M059J (cell line): ENCODE measurements around the gene RPTOR. TPM values are rescaled to one million over a fixed set of nuclear protein-coding genes. Genes with fewer than 3 reads are reported as not detected.
A peak's percentile ranks its signal among the peaks of the same experiment; 100 is the strongest.

Experiments used
- DNase-seq: peaks from one replicate; pipeline ENCODE4 v3.0.0-alpha.2; 2012; ENCODE audit warnings: low read depth
- total RNA-seq: library from RNA; depleted of rRNA; stranded (reverse); fragments of >200 nt; shearing (Covaris generic); gene quantifications from 2 replicates; pipeline ENCODE4 v1.2.3, GENCODE V29; 2014

Gene RPTOR
- total RNA-seq, 1 experiment from 2014 or later = 20.8 TPM

DNA sequence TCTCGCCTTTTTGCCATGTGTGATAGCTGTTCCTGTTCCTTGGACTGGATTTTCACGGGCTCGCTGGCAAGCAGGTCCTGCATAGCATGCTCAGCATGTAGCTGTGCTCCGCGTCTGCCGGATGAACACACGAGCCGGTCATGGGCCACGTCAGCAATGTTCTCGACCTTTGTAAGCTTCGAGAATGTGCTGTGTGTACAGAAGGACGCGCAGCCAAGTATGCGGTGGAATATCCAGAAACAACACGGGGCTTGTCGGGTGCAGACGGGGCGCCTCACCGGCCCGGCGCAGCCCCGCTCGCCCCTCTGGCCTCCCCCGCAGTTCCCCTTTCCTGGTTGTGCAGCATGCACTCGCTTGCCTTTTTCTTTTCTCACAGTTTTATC is 42.2 kb downstream of the RPTOR start:
- no peak for DNase-seq

- DNase-seq = no peak
Observed at GRCh38 chr17:80588702-80589383, 44.2 kb downstream of the RPTOR start.

DNA sequence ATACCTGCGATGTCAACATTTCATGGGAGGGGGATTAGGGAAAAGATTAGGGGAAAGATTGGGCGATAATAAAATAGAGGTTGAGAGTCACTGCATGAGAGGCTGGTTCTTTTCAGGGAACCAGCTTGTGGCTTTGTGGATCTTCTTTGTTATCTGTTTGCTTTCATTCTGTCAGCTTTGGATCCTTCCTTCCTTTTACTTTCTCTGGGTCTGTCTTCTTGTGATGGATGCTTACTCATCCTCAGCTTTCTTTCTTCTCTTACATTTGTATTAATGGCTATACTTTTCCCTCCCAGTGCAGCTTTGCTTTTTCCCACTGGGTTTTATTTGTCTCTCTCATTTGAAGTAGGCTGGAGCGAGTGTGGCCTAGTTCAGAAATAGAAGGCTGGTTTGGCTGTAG is 47.1 kb downstream of the RPTOR start:
- no peak for DNase-seq

DNA sequence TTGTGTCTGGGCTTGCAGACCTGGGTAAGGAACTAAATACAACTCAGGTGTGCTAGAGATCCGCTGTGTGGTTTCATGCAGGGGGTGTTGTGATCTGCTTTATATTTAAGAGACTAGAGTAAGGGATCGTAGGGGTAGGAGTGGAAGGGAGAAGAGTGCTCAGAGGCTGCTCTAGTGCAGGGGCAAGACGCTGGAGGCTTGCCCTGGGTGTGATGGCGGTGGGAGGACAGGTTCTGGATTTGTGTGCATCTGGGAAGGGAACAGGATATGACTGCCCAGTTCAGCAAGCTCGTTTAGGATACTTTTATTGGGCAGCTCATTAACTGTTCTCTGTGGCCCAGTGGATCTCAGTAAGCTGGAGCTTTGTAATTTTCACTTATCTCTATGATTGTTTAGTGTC is 47.6 kb downstream of the RPTOR start:
- DNase-seq = no peak

GRCh38 chr17:80593181-80593580 is 48.5 kb downstream of the RPTOR start:
- DNase-seq = no peak

- no peak for DNase-seq
Observed at GRCh38 chr17:80594431-80595269, 50.0 kb downstream of the RPTOR start.

DNA sequence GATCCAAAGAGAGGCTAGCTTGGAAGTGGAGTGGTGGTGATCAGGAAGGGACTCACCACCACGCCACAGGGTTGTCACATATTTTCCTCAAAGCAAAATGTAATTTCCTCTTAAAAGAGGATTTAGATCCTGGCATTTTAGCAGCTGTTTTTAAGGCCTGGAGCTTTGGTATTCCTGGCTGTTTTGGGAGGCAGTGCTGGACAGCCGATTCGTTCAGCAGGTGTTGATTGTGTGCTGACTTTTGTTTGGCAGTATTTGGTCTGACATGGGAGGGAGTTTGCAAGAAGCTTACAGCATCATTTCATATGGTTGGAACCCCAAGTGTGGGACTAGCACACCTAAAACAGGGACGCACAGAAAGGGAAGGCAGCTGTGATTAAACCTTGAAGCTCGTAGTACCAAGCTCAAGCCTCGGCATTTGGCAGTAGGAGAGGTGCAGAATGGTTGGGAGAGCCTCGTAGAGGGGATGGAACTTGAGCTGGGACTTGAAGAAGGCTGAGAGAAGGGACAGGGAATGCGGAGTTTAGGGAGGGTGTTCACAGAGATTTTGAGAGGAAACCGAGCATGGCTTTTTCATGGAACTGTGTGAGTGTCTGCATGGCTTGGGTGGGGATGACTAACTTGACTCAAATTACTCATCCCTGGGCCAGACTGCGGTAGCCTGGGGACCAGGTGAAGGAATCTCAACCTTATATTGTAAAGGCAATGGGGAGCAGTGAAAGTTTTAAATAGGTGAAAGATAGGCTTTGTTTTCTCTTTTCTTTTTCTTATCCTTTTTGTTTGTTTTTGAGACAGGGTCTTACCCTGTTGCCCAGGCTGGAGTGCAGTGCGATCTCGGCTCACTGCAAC is 52.3 kb downstream of the RPTOR start:
- DNase-seq = peak; percentile 56

- no peak for DNase-seq
Observed at GRCh38 chr17:80598813-80599545, 54.3 kb downstream of the RPTOR start.

DNA sequence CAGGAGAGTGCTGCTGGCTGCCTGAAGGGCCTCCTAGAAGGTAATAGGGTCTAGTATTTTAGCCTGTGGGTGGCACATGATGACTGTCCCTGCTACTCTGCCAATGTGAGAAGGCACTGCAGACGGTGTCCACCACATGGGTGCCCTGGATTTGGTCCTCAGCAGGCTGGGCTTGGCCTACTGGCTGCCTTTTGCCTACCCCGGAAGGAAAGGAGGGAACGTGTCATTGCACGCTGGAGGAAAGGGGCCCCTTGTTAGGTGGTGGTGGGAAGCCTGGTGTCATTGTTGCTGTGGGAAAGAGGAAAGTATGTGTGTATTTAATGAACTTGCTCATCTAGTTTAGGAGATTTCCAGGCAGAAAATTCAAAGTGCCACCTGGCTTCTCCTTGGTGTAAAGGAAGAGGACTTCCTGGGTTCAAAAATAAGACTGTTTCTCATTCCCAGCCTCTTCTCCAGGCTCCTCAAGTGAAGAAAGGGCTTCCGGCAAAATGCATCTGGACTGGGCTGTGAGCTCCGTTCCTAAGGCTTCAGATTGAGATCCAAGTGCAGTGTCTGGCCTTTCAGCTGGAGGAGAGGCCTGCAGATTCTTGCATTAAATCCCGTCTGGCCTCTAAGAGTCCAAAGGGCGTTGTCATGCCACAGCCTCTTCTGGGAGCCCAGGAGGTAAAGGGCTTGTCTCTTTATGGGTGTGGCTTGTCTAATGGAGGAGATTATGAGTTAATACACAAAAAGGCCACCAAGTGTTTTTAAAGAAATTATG is 55.1 kb downstream of the RPTOR start:
- DNase-seq = no peak

DNA sequence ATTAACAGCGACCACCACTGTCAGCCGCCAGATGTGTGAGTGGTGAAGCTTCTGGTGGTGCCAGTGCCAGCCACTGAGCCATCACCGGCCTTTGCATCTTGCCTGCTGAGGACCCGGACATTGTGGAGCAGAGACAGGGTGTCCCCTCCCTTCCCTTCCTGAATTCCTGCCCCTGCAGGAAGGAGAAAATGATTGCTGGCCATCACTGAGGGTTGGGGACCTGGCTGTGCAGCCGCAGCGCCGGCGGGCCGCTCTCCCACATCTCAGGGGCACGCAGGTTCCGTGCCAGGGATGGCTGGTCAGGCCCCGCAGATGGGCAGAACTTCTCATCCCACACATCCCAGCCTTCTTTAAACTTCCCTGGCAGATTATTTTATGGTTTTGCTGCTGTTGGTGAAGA is 56.5 kb downstream of the RPTOR start:
- no peak for DNase-seq

DNA sequence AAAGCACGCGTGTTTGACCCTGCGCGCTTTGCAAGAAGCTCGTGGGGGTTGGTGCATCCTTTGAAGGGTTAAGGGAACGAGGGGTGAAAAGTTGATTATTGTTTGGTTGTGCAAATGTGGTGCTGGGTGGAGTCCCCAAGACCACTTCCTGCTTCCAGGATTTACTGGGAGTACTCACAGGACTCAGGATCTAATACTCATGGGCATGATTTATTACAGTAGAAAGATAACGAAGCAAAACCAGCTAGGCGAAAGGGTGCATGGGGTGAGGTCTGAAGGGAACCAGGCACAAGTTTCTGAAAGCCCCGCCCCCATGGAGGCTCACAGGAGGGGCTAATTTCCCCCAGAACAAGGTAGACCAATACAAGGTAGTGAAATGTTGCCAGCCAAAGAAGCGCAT is 58.8 kb downstream of the RPTOR start:
- no peak for DNase-seq

DNA sequence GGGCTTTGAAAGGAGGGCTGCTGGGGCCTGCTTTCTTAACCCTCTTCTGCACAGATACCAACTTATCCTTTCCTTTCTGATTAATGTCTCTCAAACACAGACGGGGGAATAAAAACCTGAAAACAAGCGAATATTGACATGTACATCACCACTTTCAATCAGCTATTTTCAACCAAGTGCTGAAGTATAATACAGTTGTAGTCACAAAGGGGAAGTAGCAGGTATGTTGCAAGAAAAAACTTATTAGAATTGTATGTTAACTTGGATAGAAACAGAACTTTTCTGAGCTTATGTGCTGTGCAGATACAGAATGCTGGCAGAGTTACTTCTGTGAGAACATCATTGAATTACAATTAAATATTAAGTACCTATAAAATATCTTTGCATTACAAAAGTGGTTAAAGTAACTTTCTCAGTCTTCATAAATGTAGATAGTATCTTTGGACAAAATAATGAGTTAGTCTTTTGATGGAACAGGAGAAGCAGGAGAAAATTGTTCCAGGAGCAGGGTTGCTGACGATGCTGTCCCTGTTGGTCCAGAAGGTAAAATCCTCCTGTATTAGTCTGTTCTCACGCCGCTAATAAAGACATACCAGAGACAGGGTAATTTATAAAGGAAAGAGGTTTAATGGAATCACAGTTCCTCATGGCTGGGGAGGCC is 59.5 kb downstream of the RPTOR start:
- no peak for DNase-seq

GRCh38 chr17:80604670-80605010 is 60.0 kb downstream of the RPTOR start:
- DNase-seq = no peak

- peak; percentile 39 for DNase-seq
Observed at GRCh38 chr17:80605326-80606066, 60.9 kb downstream of the RPTOR start.

DNA sequence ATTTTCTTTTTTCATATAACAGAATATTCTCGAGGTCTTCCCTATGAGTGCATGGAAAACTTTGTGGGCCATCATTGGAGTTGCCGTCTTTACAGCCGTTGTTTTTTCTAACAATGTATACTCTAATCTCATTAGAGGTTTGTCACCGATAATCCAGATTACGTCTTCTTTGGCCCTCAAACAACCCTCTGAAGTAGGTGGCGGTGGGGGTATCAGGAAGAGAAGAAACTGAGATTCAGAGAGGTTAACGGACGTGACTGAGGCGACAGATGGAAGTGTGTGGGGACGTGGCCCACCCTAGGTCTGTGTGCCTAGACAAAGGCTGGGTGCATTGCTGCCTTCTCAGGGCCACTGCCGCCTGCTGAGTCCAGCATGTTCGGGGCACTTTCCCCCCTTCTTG is 63.7 kb downstream of the RPTOR start:
- DNase-seq = no peak

DNA sequence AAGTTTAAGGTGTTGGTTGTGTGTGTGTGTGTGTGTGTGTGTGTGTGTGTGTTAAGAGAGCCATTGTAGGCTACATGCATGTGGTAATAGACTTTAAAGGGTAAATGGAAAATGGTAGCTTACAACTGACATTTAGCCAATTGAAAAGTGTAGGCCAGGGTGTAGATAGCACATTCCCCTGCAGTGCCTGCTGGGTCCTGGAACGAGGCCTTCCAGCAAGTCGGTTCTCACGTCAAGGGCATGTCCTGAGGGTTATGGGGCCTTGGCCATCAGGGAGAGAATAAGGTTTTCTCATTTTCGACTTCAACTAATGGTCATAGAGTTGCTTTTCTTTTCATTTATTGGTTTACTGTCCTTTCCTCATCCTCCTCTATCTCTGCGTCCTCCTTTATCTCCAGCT is 65.1 kb downstream of the RPTOR start:
- DNase-seq = no peak

- no peak for DNase-seq
Observed at GRCh38 chr17:80611816-80612215, 67.2 kb downstream of the RPTOR start.

DNA sequence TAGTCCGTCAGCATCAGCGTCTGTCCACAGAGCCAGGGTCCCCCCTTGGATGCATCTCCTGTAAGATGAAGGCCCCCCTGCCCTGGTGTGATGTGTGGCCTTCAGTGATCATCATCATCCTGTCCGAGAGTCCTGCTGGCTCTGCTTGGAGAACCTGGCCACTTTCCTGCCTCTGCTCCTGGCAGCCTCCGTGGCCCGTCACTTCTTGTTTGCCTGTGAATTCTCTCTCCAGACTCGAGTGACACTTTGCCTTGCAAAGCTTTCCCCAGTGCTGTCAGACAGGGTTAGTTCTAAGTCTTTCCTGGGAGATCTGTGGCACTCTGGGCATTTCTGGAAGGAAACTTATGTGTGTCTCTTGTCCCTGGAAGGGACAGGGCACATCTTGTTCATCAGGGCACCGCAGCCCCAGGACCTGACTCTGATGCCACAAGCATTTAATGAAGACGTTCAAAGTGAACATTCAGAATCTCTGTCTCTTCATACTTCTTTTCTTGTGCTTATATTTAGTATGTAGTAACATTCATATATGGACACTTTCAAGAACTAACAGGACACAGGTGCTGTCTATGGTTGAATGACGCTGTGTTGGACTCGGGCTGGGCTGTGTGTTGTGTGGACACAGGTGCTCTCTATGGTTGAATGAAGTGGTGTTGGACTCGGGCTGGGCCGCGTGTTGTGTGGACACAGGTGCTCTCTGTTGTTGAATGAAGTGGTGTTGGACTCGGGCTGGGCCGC is 68.5 kb downstream of the RPTOR start:
- no peak for DNase-seq

DNA sequence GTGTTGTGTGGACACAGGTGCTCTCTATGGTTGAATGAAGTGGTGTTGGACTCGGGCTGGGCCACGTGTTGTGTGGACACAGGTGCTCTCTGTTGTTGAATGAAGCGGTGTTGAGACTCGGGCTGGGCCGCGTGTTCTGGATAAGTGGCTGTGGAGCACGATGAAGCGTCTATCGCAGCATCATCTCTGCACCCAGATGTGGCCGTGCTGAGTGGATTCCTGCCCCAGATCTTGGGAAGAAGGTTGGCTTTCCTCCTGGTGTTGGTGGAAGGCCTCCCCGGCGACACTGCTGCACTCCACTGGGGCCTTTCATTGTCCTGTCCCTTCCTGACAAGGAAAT is 69.1 kb downstream of the RPTOR start:
- DNase-seq = no peak
